Stimulated activated CD4-positive, alpha-beta T cell treated with anti-CD3 and anti-CD28 coated beads, Interleukin-2, amount 100 ng/mL, for 48 hours (primary cell): ENCODE results near the gene CAPN11.
"Not testable (repeated sequence)": the region's sequence is repeated elsewhere in the genome, so short reads cannot be mapped to it uniquely, and the experiment has no call there.

ENCODE experiments used
- DNase-seq, 2 donors: peaks; one replicate each; pipeline ENCODE4 v3.0.0-alpha.2; 2020

CAPN11 gene

DNA sequence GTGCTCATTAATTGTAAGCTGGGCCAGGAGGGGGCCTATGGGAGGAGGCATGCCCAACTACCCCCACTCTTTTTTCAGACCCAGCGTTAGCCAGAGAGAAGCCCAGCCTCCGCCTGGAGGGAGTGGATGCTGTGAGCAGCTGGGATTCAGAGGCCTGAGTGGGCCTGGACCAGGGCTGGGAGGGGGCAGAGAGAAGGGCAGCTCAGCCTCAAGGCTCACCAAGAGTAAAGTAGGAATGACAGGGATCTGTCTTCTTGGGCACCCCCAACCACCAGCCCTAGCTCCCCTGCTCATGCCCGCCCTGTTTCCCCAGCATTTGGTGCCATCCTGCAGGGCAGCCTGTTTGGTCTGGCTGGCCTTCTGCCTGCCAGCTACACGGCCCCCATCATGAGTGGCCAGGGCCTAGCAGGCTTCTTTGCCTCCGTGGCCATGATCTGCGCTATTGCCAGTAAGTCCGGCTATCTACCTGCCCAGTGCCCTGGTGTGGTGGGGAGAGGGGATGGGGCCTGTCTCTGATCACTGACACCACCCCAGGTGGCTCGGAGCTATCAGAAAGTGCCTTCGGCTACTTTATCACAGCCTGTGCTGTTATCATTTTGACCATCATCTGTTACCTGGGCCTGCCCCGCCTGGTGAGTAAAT lies 71.5 kb downstream of the CAPN11 start:
- DNase-seq = no peak

- DNase-seq = not testable (repeated sequence)
These were observed 72.8 kb downstream of the CAPN11 start for GRCh38 chr6:44231426-44231825.

DNA sequence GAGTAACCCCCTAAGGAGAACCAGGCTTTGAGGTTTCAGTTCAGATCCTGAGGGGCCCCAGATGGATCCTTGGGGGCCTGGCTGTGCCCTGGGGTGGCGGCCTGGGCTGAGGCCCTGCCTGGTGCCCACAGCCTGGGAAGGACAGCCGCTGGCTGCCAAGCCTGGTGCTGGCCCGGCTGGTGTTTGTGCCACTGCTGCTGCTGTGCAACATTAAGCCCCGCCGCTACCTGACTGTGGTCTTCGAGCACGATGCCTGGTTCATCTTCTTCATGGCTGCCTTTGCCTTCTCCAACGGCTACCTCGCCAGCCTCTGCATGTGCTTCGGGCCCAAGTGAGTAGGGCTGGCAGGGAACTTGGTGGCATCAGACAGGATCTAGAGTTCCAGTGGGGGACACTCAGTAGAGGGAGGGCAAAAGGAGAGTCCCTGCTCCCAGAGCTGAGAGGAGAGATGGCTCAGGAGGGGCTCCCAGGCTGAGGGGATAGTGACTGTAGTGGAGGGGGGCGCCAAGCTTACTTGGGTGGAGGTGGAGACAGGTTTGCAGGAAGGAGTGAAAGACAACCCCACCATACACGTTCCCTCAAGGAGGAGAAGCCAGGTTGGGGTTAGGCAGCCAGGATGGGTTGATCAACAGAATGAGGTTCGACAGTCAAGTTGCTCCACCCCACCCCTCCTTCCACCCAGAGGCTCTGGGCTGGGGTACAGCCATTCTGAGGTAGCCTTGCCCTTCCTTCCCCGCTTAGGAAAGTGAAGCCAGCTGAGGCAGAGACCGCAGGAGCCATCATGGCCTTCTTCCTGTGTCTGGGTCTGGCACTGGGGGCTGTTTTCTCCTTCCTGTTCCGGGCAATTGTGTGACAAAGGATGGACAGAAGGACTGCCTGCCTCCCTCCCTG lies 74.3 kb downstream of the CAPN11 start:
- DNase-seq = no peak

DNA sequence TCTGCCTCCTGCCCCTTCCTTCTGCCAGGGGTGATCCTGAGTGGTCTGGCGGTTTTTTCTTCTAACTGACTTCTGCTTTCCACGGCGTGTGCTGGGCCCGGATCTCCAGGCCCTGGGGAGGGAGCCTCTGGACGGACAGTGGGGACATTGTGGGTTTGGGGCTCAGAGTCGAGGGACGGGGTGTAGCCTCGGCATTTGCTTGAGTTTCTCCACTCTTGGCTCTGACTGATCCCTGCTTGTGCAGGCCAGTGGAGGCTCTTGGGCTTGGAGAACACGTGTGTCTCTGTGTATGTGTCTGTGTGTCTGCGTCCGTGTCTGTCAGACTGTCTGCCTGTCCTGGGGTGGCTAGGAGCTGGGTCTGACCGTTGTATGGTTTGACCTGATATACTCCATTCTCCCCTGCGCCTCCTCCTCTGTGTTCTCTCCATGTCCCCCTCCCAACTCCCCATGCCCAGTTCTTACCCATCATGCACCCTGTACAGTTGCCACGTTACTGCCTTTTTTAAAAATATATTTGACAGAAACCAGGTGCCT lies 75.0 kb downstream of the CAPN11 start:
- no peak for DNase-seq
